PC-9 (cell line): ENCODE results near the gene BPIFA1. TPM values are rescaled to one million over a fixed set of nuclear protein-coding genes. Genes with fewer than 3 reads are reported as not detected.

Experiments used
- BruUV-seq: library from RNA; stranded (reverse); fragments of 400-500 nt; replicated peaks from 2 replicates; lab custom pipeline; 2021; lab: Mats Ljungman, UMichigan
- CTCF ChIA-PET: fragments of 300-600 bp; sonication (Branson Sonifier 250); formaldehyde crosslinking; loops from one replicate; lab custom pipeline; 2022; ENCODE audit warnings: antibody characterized with exemption; lab: Charles Lee
- POLR2A ChIA-PET: fragments of 300-600 bp; sonication (Branson Sonifier 250); formaldehyde crosslinking; loops from one replicate; lab custom pipeline; 2022; ENCODE audit warnings: antibody characterized with exemption; ENCODE audit not compliant: unreplicated experiment; lab: Charles Lee
- DNase-seq, 2 experiments: peaks; one replicate each; pipeline versions ENCODE4 v3.0.0 to v3.0.0-alpha.2; 2015 to 2022; ENCODE audit warnings: mixed read lengths in 1 of 2
- H2AFZ ChIP-seq: fragments of 200-600 bp; sonication (generic); 2 replicates; pipeline ENCODE4 v1.8.1; 2017; ENCODE audit warnings: antibody characterized with exemption
- H3F3A ChIP-seq: fragments of 200-600 bp; sonication (generic); 2 replicates; pipeline ENCODE4 v1.8.1; 2017; ENCODE audit warnings: antibody characterized with exemption, mild to moderate bottlenecking, low read depth; ENCODE audit not compliant: insufficient read depth
- H3K27ac ChIP-seq: fragments of 200-600 bp; sonication (generic); 2 replicates; pipeline ENCODE4 v1.6.1; 2016; ENCODE audit warnings: mixed run types
- H3K27me3 ChIP-seq: fragments of 200-600 bp; sonication (generic); 2 replicates; pipeline ENCODE4 v1.6.1; 2016; ENCODE audit warnings: low read depth, mixed run types; ENCODE audit not compliant: insufficient read depth
- H3K36me3 ChIP-seq: fragments of 200-600 bp; sonication (generic); 2 replicates; pipeline ENCODE4 v1.6.1; 2016; ENCODE audit warnings: low read depth, mixed run types
- H3K4me1 ChIP-seq: fragments of 200-600 bp; sonication (generic); replicated peaks from 2 replicates; pipeline ENCODE4 v1.6.1; 2016; ENCODE audit warnings: mixed run types; ENCODE audit not compliant: insufficient read depth
- H3K4me2 ChIP-seq: fragments of 200-600 bp; sonication (generic); 2 replicates; pipeline ENCODE4 v1.6.1; 2017; ENCODE audit warnings: mixed run types
- H3K4me3 ChIP-seq: fragments of 200-600 bp; sonication (generic); 2 replicates; pipeline ENCODE4 v1.6.1; 2016; ENCODE audit warnings: mixed run types
- H3K79me2 ChIP-seq: fragments of 200-600 bp; sonication (generic); 2 replicates; pipeline ENCODE4 v1.6.1; 2017; ENCODE audit warnings: low read depth, mixed run types
- H3K9me2 ChIP-seq: fragments of 200-600 bp; sonication (generic); 2 replicates; pipeline ENCODE4 v1.8.1; 2017; ENCODE audit warnings: mild to moderate bottlenecking; ENCODE audit not compliant: insufficient read depth
- H3K9me3 ChIP-seq: fragments of 200-600 bp; sonication (generic); 2 replicates; pipeline ENCODE4 v1.8.1; 2016; ENCODE audit warnings: low read depth; ENCODE audit not compliant: insufficient read depth
- H4K20me1 ChIP-seq: fragments of 200-600 bp; sonication (generic); 2 replicates; pipeline ENCODE4 v1.8.1; 2017; ENCODE audit not compliant: insufficient read depth
- CTCF ChIP-seq: fragments of 200-600 bp; sonication (generic); conservative IDR thresholded peaks from 2 replicates; pipeline ENCODE4 v1.6.1; 2017; ENCODE audit warnings: mixed run types, antibody characterized with exemption, mild to moderate bottlenecking, moderate library complexity
- EZH2 ChIP-seq: fragments of 200-600 bp; sonication (generic); IDR thresholded peaks from 2 replicates; pipeline ENCODE4 v1.8.0; 2017; ENCODE audit warnings: antibody characterized with exemption, low read depth
- intact Hi-C: fragments of 100-400 bp; cut with micrococcal nuclease; formaldehyde crosslinking; loops from one replicate; pipeline ENCODE4 v1.10.0; 2022; ENCODE audit not compliant: unreplicated experiment
- total RNA-seq: library from RNA; stranded (reverse); gene quantifications from 2 replicates; pipeline ENCODE4 v1.2.3, GENCODE V29; 2021

BPIFA1 gene
- total RNA-seq, 1 experiment from 2014 or later = not detected

DNA sequence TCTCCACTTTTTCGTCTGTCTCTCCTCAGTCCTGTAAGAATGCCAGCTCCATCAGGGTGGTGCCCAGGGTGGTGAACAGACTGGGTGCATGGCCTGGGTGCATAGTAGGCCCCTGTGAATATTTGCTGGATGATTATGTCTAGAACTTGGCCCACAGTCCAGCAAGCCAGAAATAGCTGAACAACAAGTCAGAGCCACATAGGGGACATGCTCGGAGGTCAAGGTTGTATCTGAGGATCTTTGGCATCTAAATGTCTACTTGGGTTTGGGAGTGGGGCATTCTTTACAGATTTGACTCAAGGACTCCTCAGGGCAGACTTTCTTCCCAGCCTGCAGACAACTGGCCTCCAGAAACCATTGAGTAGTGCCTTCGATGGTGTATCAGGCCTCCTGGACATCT, 36.8 kb upstream of the BPIFA1 start:
- Histone ChIP-seq H3K4me3 (no peak overlapping the region), H3K4me2 (no peak overlapping the region), H3K4me1 (no peaks in the 10 kb centered on the region), H2AFZ (no peak overlapping the region), H3K79me2 (no peaks in the 10 kb centered on the region), H3F3A (no peaks in the 10 kb centered on the region), H4K20me1 (no peaks in the 10 kb centered on the region), H3K9me3 (no peaks in the 10 kb centered on the region), H3K9me2 (no peaks in the 10 kb centered on the region), H3K27me3 (peaks cover 89% of the 10 kb centered on the region), H3K27ac (no peak overlapping the region), H3K36me3 (no peaks in the 10 kb centered on the region)
- ChIA-PET CTCF (no interaction called here), POLR2A (no interaction called here)
- TF ChIP-seq EZH2 (no peak), CTCF (no peak)
- intact Hi-C loops = no loop called here
- DNase-seq = no peak
- no TSS peak for BruUV-seq

- no peak for TF ChIP-seq CTCF
- intact Hi-C loops = no loop called here
- BruUV-seq = no TSS peak
- no peaks in the 10 kb centered on the region for H3K79me2 ChIP-seq
- no peaks in the 10 kb centered on the region for H3F3A ChIP-seq
- ChIA-PET POLR2A (no interaction called here), CTCF (no interaction called here)
- no peak overlapping the region for H2AFZ ChIP-seq
- H3K4me1 ChIP-seq = no peaks in the 10 kb centered on the region
- H3K4me3 ChIP-seq = no peak overlapping the region
- no peaks in the 10 kb centered on the region for H3K36me3 ChIP-seq
- H3K9me2 ChIP-seq = no peaks in the 10 kb centered on the region
- no peak overlapping the region for H3K27ac ChIP-seq
- H3K4me2 ChIP-seq = no peak overlapping the region
- peaks cover 91% of the 10 kb centered on the region for H3K27me3 ChIP-seq
- H3K9me3 ChIP-seq = no peaks in the 10 kb centered on the region
- DNase-seq = no peak
- no peaks in the 10 kb centered on the region for H4K20me1 ChIP-seq
These were observed 33.3 kb upstream of the BPIFA1 start for GRCh38 chr20:33202451-33202850.

GRCh38 chr20:33203444-33203843, 32.4 kb upstream of the BPIFA1 start:
- H3K27ac ChIP-seq = no peak overlapping the region
- peaks cover 83% of the 10 kb centered on the region for H3K27me3 ChIP-seq
- H3K9me2 ChIP-seq = no peaks in the 10 kb centered on the region
- no TSS peak for BruUV-seq
- no peaks in the 10 kb centered on the region for H3F3A ChIP-seq
- TF ChIP-seq EZH2 = no peak
- TF ChIP-seq CTCF = no peak
- no peak overlapping the region for H3K4me2 ChIP-seq
- intact Hi-C loops = no loop called here
- CTCF ChIA-PET = no interaction called here
- no peak overlapping the region for H2AFZ ChIP-seq
- no peaks in the 10 kb centered on the region for H3K36me3 ChIP-seq
- no peaks in the 10 kb centered on the region for H3K9me3 ChIP-seq
- POLR2A ChIA-PET = no interaction called here
- H3K4me1 ChIP-seq = no peaks in the 10 kb centered on the region
- H3K79me2 ChIP-seq = no peaks in the 10 kb centered on the region
- no peaks in the 10 kb centered on the region for H4K20me1 ChIP-seq
- DNase-seq = no peak
- H3K4me3 ChIP-seq = no peak overlapping the region
